Thyroid gland (tissue), 4 donors: ENCODE results near the gene CFAP46.

Experiments used
- CTCF ChIP-seq, 6 experiments: fragments of 200-600 bp in 3 of 6; fragments of 450-650 bp in 3 of 6; sonication (generic) in 3 of 6; IDR thresholded peaks; one replicate each; pipeline ENCODE4 v1.5.1; 2016 to 2019; ENCODE audit warnings: antibody characterized with exemption in 6 of 6, mild to moderate bottlenecking in 2 of 6, inconsistent platforms in 1 of 6, moderate library complexity in 1 of 6
- POLR2A ChIP-seq, 2 donors: fragments of 450-650 bp; IDR thresholded peaks; one replicate each; pipeline ENCODE4 v1.6.1; 2017; ENCODE audit warnings: antibody characterized with exemption in 2 of 2, mild to moderate bottlenecking in 2 of 2, moderate library complexity in 1 of 2

GRCh38 chr10:132886211-132887099, 55.9 kb downstream of the CFAP46 start:
- TF ChIP-seq POLR2A (IDR thresholded peaks at IDR 0.05) (no peak), CTCF (IDR thresholded peaks at IDR 0.05) (no peak)
